BLaER1 (cell line): ENCODE measurements around the gene NDNF.

Source experiments
- H3K27ac ChIP-seq: shearing (Covaris generic); formaldehyde crosslinking; 2 replicates; pipeline ENCODE4 v1.8.1; 2022
- H3K27me3 ChIP-seq: shearing (Covaris generic); formaldehyde crosslinking; 2 replicates; pipeline ENCODE4 v1.8.1; 2022
- H3K36me3 ChIP-seq: shearing (Covaris generic); formaldehyde crosslinking; 2 replicates; pipeline ENCODE4 v1.8.1; 2022
- H3K4me1 ChIP-seq: shearing (Covaris generic); formaldehyde crosslinking; 2 replicates; pipeline ENCODE4 v1.8.1; 2022
- H3K4me2 ChIP-seq: shearing (Covaris generic); formaldehyde crosslinking; 2 replicates; pipeline ENCODE4 v1.8.1; 2022
- H3K4me3 ChIP-seq: shearing (Covaris generic); formaldehyde crosslinking; 2 replicates; pipeline ENCODE4 v1.8.1; 2022
- H3K9ac ChIP-seq: shearing (Covaris generic); formaldehyde crosslinking; 2 replicates; pipeline ENCODE4 v1.8.1; 2022
- H3K9me3 ChIP-seq: shearing (Covaris generic); formaldehyde crosslinking; 2 replicates; pipeline ENCODE4 v1.8.1; 2022
- H4K20me1 ChIP-seq: shearing (Covaris generic); formaldehyde crosslinking; 2 replicates; pipeline ENCODE4 v1.8.1; 2022
- Cebpa-rat ChIP-seq: shearing (Covaris generic); IDR thresholded peaks from 2 replicates; pipeline ENCODE4 v1.8.1; 2022

NDNF gene

DNA sequence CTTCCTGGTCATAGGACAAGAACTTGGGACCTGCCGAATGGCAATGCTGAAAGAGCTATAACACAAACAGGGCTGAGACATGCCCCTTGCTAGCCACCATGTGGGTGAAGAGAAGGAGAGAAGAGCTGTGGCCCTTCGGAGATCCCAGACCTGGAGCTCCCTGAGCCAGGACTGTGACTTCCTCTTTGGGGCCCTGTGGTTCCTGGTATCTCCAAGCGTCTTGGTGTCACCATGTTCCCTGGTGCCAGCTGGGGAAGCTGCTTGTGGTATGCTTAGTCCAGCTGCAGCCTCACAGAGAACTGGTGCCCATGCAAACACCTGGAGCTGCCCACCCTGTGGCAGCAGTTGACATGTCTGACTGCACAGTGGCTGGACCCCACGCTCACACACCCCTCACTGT lies 68.5 kb downstream of the NDNF start:
- Histone ChIP-seq H3K27me3 (no peaks in the 10 kb centered on the region), H4K20me1 (no peaks in the 10 kb centered on the region), H3K27ac (no peak overlapping the region), H3K4me2 (no peak overlapping the region), H3K9me3 (peaks cover 6% of the 10 kb centered on the region; the same call in 1 of the 2 replicates), H3K4me3 (no peak overlapping the region), H3K9ac (no peak overlapping the region), H3K4me1 (no peaks in the 10 kb centered on the region), H3K36me3 (no peaks in the 10 kb centered on the region)
- TF ChIP-seq Cebpa-rat, result no peak

DNA sequence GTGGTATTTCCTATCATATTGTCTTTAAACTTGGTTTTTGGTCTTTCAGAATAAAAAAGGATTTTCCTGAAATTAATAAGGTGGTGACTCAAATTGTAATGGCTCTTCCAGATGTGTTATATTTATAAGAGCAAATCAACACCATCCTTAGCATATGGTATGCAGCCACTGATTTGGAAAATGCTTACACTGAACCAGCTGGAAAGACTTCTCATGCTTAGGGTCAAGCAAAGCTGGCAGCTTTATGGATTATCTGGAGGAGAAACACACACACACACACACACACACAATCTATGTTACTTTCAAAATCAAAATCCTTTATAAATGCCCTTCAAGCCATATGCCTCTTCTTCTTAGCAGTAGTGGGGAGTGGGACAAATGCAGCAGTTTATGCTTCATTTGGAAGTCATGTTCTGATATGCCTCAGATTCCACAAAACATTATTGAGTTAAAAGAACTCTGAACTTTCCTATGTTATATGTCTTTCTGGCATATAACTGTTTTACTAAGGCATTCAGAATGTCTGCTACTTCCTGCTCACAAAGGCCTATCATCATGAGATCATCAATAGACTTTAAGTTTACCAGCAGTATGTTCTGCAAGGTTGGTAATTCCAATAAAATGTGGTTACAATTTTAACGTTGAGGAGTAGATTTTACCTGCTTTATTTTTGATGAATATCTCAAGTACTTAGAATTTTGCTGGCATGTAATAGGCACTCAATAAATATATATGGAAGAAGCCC lies 76.9 kb downstream of the NDNF start:
- Histone ChIP-seq H3K4me1 (no peaks in the 10 kb centered on the region), H3K27me3 (no peaks in the 10 kb centered on the region), H3K4me3 (no peak overlapping the region), H3K4me2 (no peak overlapping the region), H3K9ac (no peak overlapping the region), H4K20me1 (no peaks in the 10 kb centered on the region), H3K36me3 (no peaks in the 10 kb centered on the region), H3K27ac (no peak overlapping the region), H3K9me3 (no peaks in the 10 kb centered on the region)
- no peak for TF ChIP-seq Cebpa-rat

DNA sequence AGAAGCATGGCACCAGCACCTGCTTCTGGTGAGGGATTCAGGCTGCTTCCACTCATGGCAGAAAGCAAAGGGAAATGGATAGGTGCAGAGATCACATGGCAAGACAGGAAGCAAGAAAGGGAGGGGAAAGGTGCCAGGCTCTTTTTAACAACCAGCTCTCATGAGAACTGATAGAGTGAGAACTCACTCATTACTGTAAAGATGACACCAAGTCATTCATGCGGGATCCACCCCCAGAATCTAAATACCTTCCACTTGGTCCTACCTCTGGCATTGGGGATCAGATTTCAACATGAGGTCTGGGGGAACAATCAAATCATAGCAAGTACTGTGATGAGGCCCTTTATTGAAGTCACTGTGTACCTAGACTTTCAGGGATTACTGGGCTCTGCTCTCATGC lies 77.8 kb downstream of the NDNF start:
- H3K27me3 ChIP-seq, result no peaks in the 10 kb centered on the region
- H3K27ac ChIP-seq, result no peak overlapping the region
- no peaks in the 10 kb centered on the region for H4K20me1 ChIP-seq
- no peaks in the 10 kb centered on the region for H3K9me3 ChIP-seq
- no peak overlapping the region for H3K4me2 ChIP-seq
- no peak overlapping the region for H3K9ac ChIP-seq
- no peaks in the 10 kb centered on the region for H3K4me1 ChIP-seq
- no peaks in the 10 kb centered on the region for H3K36me3 ChIP-seq
- H3K4me3 ChIP-seq, result no peak overlapping the region
- no peak for TF ChIP-seq Cebpa-rat

GRCh38 chr4:120991885-120992284 lies 80.5 kb downstream of the NDNF start:
- Histone ChIP-seq H3K27ac (no peak overlapping the region), H3K4me3 (no peak overlapping the region)
- TF ChIP-seq Cebpa-rat, result no peak

DNA sequence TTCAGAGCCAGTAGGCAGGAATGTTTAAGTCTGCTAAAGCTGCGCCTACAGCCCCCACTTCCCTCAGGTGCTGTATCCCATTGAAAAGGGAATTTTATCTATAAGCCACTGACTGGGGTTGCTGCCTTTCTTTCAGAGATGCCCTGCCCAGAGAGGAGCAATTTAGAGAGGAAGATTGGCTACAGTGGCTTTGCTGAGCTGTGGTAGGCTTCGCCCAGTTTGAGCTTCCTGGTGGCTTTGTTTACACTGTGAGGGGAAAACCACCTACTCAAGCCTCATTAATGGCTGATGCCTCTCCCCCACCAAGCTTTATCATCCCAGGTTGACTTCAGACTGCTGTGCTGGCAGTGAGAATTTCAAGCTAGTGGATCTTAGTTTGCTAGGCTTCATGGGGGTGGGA lies 82.1 kb downstream of the NDNF start:
- Histone ChIP-seq H3K27ac (no peak overlapping the region), H3K27me3 (no peaks in the 10 kb centered on the region), H3K4me3 (no peak overlapping the region), H3K4me1 (no peaks in the 10 kb centered on the region), H3K36me3 (no peaks in the 10 kb centered on the region), H3K4me2 (no peak overlapping the region), H4K20me1 (no peaks in the 10 kb centered on the region), H3K9ac (no peak overlapping the region), H3K9me3 (no peaks in the 10 kb centered on the region)
- TF ChIP-seq Cebpa-rat, result no peak

More at GRCh38 chr4:120991885-120992284, 80.5 kb downstream of the NDNF start:
- no peaks in the 10 kb centered on the region for H3K36me3 ChIP-seq
- H3K27me3 ChIP-seq, result no peaks in the 10 kb centered on the region
- no peaks in the 10 kb centered on the region for H3K4me1 ChIP-seq
- no peak overlapping the region for H3K4me2 ChIP-seq
- no peaks in the 10 kb centered on the region for H3K9me3 ChIP-seq
- no peaks in the 10 kb centered on the region for H4K20me1 ChIP-seq
- H3K9ac ChIP-seq, result no peak overlapping the region
